ENCODE data around the gene ANTXR2.

Gene ANTXR2

DNA sequence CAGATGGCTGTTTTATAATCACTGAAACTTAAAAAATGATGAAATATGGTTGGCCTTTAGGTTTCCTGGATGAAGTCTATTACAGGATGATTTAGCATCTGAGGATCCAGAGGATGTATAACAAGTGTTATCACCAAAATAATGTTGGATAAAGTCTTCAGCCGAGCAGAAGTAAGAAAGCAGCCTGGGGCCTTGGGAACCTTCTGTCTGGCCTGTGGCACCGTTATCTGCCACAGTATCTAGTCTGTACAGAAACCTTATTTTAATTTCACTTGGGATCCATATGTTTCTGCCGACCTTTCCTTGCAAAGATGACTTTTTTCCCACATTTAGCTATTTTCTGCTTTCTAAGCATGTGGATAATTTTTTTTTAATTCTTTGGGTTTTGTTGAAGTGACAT, 20.5 kb upstream of the ANTXR2 start:
- Histone ChIP-seq H4K20me1 (ENCODE audit: insufficient read depth, low read length) (no peaks in the 10 kb centered on the region), H3K4me3 (ENCODE audit: low read length) (no peak overlapping the region), H3K4me1 (ENCODE audit: low read length) (no peaks in the 10 kb centered on the region), H3K9me3 (replicated peaks; ENCODE audit: insufficient read depth, low read length) (no peaks in the 10 kb centered on the region), H3K79me2 (ENCODE audit: low read length) (no peaks in the 10 kb centered on the region), H3K27me3 (replicated peaks; ENCODE audit: insufficient read depth, low read length) (no peaks in the 10 kb centered on the region), H3K9me2 (replicated peaks; ENCODE audit: insufficient read depth, low read length) (no peaks in the 10 kb centered on the region), H3K36me3 (replicated peaks; ENCODE audit: insufficient read depth, low read length) (no peaks in the 10 kb centered on the region), H3K27ac (ENCODE audit: low read length) (no peak overlapping the region), H3K9ac (ENCODE audit: low read length) (no peak overlapping the region), H2AFZ (ENCODE audit: low read length) (no peak overlapping the region), H3K4me2 (ENCODE audit: low read depth, low read length) (no peak overlapping the region), H3F3A (ENCODE audit: insufficient read depth, low read length) (no peaks in the 10 kb centered on the region)
- no peak for TF ChIP-seq EZH2phosphoT487 (IDR thresholded peaks at IDR 0.05; ENCODE audit: low read length)
- no peak for TF ChIP-seq EZH2 (optimal IDR thresholded peaks at IDR 0.05; ENCODE audit: low read depth, low read length)
- TF ChIP-seq, protein P1, sequence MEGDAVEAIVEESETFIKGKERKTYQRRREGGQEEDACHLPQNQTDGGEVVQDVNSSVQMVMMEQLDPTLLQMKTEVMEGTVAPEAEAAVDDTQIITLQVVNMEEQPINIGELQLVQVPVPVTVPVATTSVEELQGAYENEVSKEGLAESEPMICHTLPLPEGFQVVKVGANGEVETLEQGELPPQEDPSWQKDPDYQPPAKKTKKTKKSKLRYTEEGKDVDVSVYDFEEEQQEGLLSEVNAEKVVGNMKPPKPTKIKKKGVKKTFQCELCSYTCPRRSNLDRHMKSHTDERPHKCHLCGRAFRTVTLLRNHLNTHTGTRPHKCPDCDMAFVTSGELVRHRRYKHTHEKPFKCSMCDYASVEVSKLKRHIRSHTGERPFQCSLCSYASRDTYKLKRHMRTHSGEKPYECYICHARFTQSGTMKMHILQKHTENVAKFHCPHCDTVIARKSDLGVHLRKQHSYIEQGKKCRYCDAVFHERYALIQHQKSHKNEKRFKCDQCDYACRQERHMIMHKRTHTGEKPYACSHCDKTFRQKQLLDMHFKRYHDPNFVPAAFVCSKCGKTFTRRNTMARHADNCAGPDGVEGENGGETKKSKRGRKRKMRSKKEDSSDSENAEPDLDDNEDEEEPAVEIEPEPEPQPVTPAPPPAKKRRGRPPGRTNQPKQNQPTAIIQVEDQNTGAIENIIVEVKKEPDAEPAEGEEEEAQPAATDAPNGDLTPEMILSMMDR (IDR thresholded peaks at IDR 0.05; ENCODE audit: low read length): no peak
- no peak for DNase-seq

DNA sequence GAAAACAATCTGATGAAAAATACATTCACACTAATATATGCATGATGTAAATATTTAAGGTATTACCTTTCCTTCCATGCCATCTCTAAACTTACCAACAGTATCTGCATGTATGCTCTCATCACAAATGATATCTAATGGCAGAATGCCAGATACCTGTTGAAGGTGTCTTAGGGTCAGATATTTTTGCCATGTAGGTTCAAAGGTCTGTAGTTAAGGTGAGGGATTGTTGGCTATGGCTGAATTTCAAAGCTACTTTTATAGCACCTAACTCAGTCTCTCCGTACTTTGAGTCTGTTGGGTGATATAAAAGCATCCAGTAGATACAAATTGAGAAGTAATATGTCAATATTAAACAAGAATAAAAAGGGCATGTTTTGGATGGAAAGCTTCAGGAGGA, 19.8 kb upstream of the ANTXR2 start:
- no peak for DNase-seq
- H3K9ac ChIP-seq (ENCODE audit: low read length): no peak overlapping the region
- no peak overlapping the region for H3K4me3 ChIP-seq (ENCODE audit: low read length)
- no peaks in the 10 kb centered on the region for H3F3A ChIP-seq (ENCODE audit: insufficient read depth, low read length)
- H3K9me3 ChIP-seq (replicated peaks; ENCODE audit: insufficient read depth, low read length): no peaks in the 10 kb centered on the region
- H3K4me2 ChIP-seq (ENCODE audit: low read depth, low read length): no peak overlapping the region
- H3K79me2 ChIP-seq (ENCODE audit: low read length): no peaks in the 10 kb centered on the region
- H3K36me3 ChIP-seq (replicated peaks; ENCODE audit: insufficient read depth, low read length): no peaks in the 10 kb centered on the region
- no peaks in the 10 kb centered on the region for H3K4me1 ChIP-seq (ENCODE audit: low read length)
- TF ChIP-seq, protein P1 (IDR thresholded peaks at IDR 0.05; ENCODE audit: low read length): no peak
- no peak for TF ChIP-seq EZH2phosphoT487 (IDR thresholded peaks at IDR 0.05; ENCODE audit: low read length)
- TF ChIP-seq EZH2 (optimal IDR thresholded peaks at IDR 0.05; ENCODE audit: low read depth, low read length): no peak
- H4K20me1 ChIP-seq (ENCODE audit: insufficient read depth, low read length): no peaks in the 10 kb centered on the region
- H3K27me3 ChIP-seq (replicated peaks; ENCODE audit: insufficient read depth, low read length): no peaks in the 10 kb centered on the region
- H2AFZ ChIP-seq (ENCODE audit: low read length): no peak overlapping the region
- H3K27ac ChIP-seq (ENCODE audit: low read length): no peak overlapping the region
- H3K9me2 ChIP-seq (replicated peaks; ENCODE audit: insufficient read depth, low read length): no peaks in the 10 kb centered on the region

DNA sequence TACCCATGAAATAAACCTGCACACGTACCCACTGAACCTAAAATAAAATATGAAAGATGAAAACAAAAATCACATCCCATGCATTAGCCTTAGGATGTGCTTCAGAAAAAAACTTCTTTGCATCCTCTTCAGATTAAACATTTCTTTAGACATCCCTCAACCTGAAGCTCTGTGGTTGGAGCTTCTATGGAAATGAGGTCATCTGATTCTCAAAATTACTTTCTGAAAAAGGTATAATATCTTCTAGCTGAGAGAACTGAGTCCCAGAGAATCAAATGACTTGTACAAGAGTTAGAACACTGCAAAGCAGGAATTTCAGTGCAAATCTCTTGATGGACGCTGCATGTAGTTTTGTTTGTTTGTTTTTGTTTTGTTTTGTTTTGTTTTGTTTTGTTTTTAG, 19.1 kb upstream of the ANTXR2 start:
- Histone ChIP-seq H3K4me1 (ENCODE audit: low read length) (no peaks in the 10 kb centered on the region), H3K79me2 (ENCODE audit: low read length) (no peaks in the 10 kb centered on the region), H3K4me2 (ENCODE audit: low read depth, low read length) (no peak overlapping the region), H3F3A (ENCODE audit: insufficient read depth, low read length) (no peaks in the 10 kb centered on the region), H4K20me1 (ENCODE audit: insufficient read depth, low read length) (no peaks in the 10 kb centered on the region), H3K9me3 (replicated peaks; ENCODE audit: insufficient read depth, low read length) (no peaks in the 10 kb centered on the region), H3K9ac (ENCODE audit: low read length) (no peak overlapping the region), H3K27me3 (replicated peaks; ENCODE audit: insufficient read depth, low read length) (no peaks in the 10 kb centered on the region), H3K27ac (ENCODE audit: low read length) (no peak overlapping the region), H3K9me2 (replicated peaks; ENCODE audit: insufficient read depth, low read length) (no peaks in the 10 kb centered on the region), H2AFZ (ENCODE audit: low read length) (no peak overlapping the region), H3K4me3 (ENCODE audit: low read length) (no peak overlapping the region), H3K36me3 (replicated peaks; ENCODE audit: insufficient read depth, low read length) (no peaks in the 10 kb centered on the region)
- no peak for TF ChIP-seq EZH2phosphoT487 (IDR thresholded peaks at IDR 0.05; ENCODE audit: low read length)
- no peak for TF ChIP-seq EZH2 (optimal IDR thresholded peaks at IDR 0.05; ENCODE audit: low read depth, low read length)
- DNase-seq: no peak

DNA sequence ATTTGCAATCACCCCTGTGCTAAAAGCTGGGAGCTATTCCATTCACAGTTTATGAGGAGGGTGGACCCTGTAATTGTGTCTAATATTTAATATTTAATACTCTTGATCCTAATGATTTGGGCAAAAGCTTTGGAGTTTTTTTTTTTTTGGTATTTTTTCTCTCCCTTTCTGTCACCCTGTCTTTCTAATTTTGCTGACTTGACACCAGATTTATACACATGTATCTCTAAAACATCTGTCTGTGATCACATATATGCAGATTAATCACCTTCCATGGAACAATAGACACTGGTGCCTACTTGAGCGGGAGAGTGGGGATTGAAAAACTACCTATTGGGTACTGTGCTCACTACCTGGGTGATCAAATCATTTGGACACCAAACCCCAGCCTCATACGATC, 18.7 kb upstream of the ANTXR2 start:
- no peaks in the 10 kb centered on the region for H3F3A ChIP-seq (ENCODE audit: insufficient read depth, low read length)
- H3K27ac ChIP-seq (ENCODE audit: low read length): no peak overlapping the region
- no peaks in the 10 kb centered on the region for H3K4me1 ChIP-seq (ENCODE audit: low read length)
- H3K9me2 ChIP-seq (replicated peaks; ENCODE audit: insufficient read depth, low read length): no peaks in the 10 kb centered on the region
- H3K79me2 ChIP-seq (ENCODE audit: low read length): no peaks in the 10 kb centered on the region
- TF ChIP-seq EZH2phosphoT487 (IDR thresholded peaks at IDR 0.05; ENCODE audit: low read length) (no peak), EZH2 (optimal IDR thresholded peaks at IDR 0.05; ENCODE audit: low read depth, low read length) (no peak)
- TF ChIP-seq, protein P1 (IDR thresholded peaks at IDR 0.05; ENCODE audit: low read length): no peak
- no peaks in the 10 kb centered on the region for H4K20me1 ChIP-seq (ENCODE audit: insufficient read depth, low read length)
- no peak overlapping the region for H3K9ac ChIP-seq (ENCODE audit: low read length)
- no peak overlapping the region for H3K4me2 ChIP-seq (ENCODE audit: low read depth, low read length)
- H3K27me3 ChIP-seq (replicated peaks; ENCODE audit: insufficient read depth, low read length): no peaks in the 10 kb centered on the region
- no peak overlapping the region for H3K4me3 ChIP-seq (ENCODE audit: low read length)
- no peak for DNase-seq
- no peaks in the 10 kb centered on the region for H3K36me3 ChIP-seq (replicated peaks; ENCODE audit: insufficient read depth, low read length)
- H2AFZ ChIP-seq (ENCODE audit: low read length): no peak overlapping the region
- no peaks in the 10 kb centered on the region for H3K9me3 ChIP-seq (replicated peaks; ENCODE audit: insufficient read depth, low read length)

Data from MM.1S (cell line).